Measurements from ENCODE around the gene WWC2. TPM values are rescaled to one million over a fixed set of nuclear protein-coding genes. Genes with fewer than 3 reads are reported as not detected.

The WWC2 gene
- polyA plus RNA-seq, 1 donor from 2014 or later: 0.29 TPM

DNA sequence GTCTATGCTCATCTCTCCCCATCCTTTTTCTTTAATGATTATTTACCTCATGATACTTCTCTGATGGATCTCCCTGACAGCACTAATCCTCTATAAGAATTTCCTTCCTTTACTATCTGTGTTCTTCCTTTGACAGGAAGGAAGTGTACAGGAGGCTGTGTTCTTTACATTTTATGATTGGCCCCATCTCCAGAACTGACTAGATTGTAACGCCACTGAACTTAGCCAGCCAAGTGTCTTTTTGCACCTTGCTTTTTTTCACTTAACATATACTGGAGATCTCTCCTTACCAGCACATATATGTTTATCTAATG, 3.9 kb upstream of the WWC2 start:
- Mint-ChIP-seq H3K27ac (no peak overlapping the region), H3K9me3 (no peaks in the 10 kb centered on the region), H3K4me1 (peaks cover 0 to 4% (median 0%) of the 10 kb centered on the region in 3 donors), H3K27me3 (peaks cover 23% of the 10 kb centered on the region), H3K4me3 (no peak overlapping the region), H3K36me3 (no peaks in the 10 kb centered on the region)

- Mint-ChIP-seq H3K36me3 (no peaks in the 10 kb centered on the region), H3K27me3 (peaks cover 28% of the 10 kb centered on the region), H3K9me3 (no peaks in the 10 kb centered on the region), H3K4me1 (peaks cover 0 to 4% (median 0%) of the 10 kb centered on the region in 3 donors), H3K4me3 (peak overlapping the region in 2 of 4 donors; percentile 49 to 61), H3K27ac (peak overlapping the region in 1 of 3 donors; percentile 73)
These were observed 2.6 kb upstream of the WWC2 start for GRCh38 chr4:183096276-183096965.

- peak overlapping the region in 1 of 3 donors; percentile 73 for H3K27ac Mint-ChIP-seq
- no peaks in the 10 kb centered on the region for H3K9me3 Mint-ChIP-seq
- H3K4me3 Mint-ChIP-seq: peak overlapping the region; percentile 41 to 72 (median 55)
- H3K27me3 Mint-ChIP-seq: peaks cover 34% of the 10 kb centered on the region
- H3K36me3 Mint-ChIP-seq: no peaks in the 10 kb centered on the region
- peaks cover 0 to 4% (median 0%) of the 10 kb centered on the region in 3 donors for H3K4me1 Mint-ChIP-seq
These were observed 1.6 kb upstream of the WWC2 start for GRCh38 chr4:183097231-183098018.

- H3K36me3 Mint-ChIP-seq: no peaks in the 10 kb centered on the region
- H3K4me3 Mint-ChIP-seq: peak overlapping the region; percentile 26 to 86 (median 72)
- H3K27me3 Mint-ChIP-seq: peaks cover 37% of the 10 kb centered on the region
- no peak overlapping the region for H3K27ac Mint-ChIP-seq
- H3K4me1 Mint-ChIP-seq: peaks cover 0 to 4% (median 0%) of the 10 kb centered on the region in 3 donors
- H3K9me3 Mint-ChIP-seq: no peaks in the 10 kb centered on the region
These were observed 886 bp upstream of the WWC2 start for GRCh38 chr4:183098019-183098722.

GRCh38 chr4:183099537-183100297, 660 bp downstream of the WWC2 start:
- H3K4me1 Mint-ChIP-seq: peaks cover 0 to 4% (median 0%) of the 10 kb centered on the region in 3 donors
- peaks cover 40% of the 10 kb centered on the region for H3K27me3 Mint-ChIP-seq
- H3K27ac Mint-ChIP-seq: no peak overlapping the region
- H3K36me3 Mint-ChIP-seq: no peaks in the 10 kb centered on the region
- peak overlapping the region in 3 of 4 donors; percentile 38 to 86 (median 63) for H3K4me3 Mint-ChIP-seq
- H3K9me3 Mint-ChIP-seq: no peaks in the 10 kb centered on the region

GRCh38 chr4:183100298-183100599, 1.2 kb downstream of the WWC2 start:
- no peaks in the 10 kb centered on the region for H3K36me3 Mint-ChIP-seq
- H3K27ac Mint-ChIP-seq: no peak overlapping the region
- H3K9me3 Mint-ChIP-seq: no peaks in the 10 kb centered on the region
- H3K4me3 Mint-ChIP-seq: peak overlapping the region; percentile 25 to 86 (median 50)
- H3K4me1 Mint-ChIP-seq: peaks cover 0 to 4% (median 0%) of the 10 kb centered on the region in 3 donors
- H3K27me3 Mint-ChIP-seq: peaks cover 35% of the 10 kb centered on the region

DNA sequence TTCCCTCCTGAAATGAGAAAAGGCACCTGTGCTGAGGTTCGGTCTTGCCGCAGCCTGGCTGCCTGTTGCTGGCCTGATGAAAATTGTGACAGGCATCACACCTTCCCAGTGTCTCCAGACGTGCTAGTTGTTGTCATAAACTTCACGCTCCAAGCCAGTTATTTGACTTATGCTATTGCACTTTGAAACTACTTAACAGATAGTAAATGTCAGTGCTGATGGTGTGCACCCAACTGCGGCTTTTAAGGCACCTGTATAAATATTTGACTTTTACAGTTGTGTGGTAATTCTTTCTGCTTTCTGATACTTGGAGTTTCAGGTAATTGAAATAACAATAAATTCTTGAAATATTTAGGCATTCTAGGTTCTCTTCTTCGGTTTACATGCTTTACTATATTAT, 1.8 kb downstream of the WWC2 start:
- Mint-ChIP-seq H3K4me1 (peaks cover 0 to 4% (median 0%) of the 10 kb centered on the region in 3 donors), H3K9me3 (no peaks in the 10 kb centered on the region), H3K27ac (no peak overlapping the region), H3K36me3 (no peaks in the 10 kb centered on the region), H3K4me3 (peak overlapping the region in 3 of 4 donors; percentile 16 to 70 (median 25)), H3K27me3 (peaks cover 33% of the 10 kb centered on the region)

DNA sequence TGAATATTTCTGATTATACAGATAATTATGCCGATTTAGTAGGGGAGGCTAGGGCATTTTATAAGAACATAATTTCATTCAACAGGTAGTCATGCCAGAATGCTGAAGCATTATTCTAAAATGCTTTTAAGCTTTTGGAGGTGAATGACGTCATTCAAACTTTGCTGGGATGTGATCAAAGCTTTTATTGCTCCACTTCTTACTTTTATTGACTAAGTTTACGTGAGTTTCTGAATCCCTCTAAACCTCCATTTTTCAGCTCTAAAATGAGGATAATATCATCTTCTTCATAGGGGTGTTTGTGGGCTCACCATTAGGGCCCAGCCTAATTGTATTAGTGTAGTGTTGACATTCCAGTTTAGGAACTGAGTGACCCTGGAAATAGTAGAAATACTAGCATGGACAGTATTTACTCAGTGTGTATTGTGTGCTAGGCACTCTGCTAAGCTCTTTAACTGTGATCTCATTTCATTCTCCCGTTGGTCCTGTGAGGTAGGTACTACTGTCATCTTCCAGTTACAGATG, 3.0 kb downstream of the WWC2 start:
- no peaks in the 10 kb centered on the region for H3K9me3 Mint-ChIP-seq
- peaks cover 32% of the 10 kb centered on the region for H3K27me3 Mint-ChIP-seq
- peaks cover 0 to 1% (median 0%) of the 10 kb centered on the region in 3 donors for H3K4me1 Mint-ChIP-seq
- H3K4me3 Mint-ChIP-seq: no peak overlapping the region
- no peaks in the 10 kb centered on the region for H3K36me3 Mint-ChIP-seq
- no peak overlapping the region for H3K27ac Mint-ChIP-seq

- Mint-ChIP-seq H3K36me3 (no peaks in the 10 kb centered on the region), H3K4me1 (no peaks in the 10 kb centered on the region), H3K27ac (no peak overlapping the region), H3K4me3 (no peak overlapping the region), H3K27me3 (peaks cover 28% of the 10 kb centered on the region), H3K9me3 (no peaks in the 10 kb centered on the region)
These were observed 6.0 kb downstream of the WWC2 start for GRCh38 chr4:183105092-183105491.

DNA sequence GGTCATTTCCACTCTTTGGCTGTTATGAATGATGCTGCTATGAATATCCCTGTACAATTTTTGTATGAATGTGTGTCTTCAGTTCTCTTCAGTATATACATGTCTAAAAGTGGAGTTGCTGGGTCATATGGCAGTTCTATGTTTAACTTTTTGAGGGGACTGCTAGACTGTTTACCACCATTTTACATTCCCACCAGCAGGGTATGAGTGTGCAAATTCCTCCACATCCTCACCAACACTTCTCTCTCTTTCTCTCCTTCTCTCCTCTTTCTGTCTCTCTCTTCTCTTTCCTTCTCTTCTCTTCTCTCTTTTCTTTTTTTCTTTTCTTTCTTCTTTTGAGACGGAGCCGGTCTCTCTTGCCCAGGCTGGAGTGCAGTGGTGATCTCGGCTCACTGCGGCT, 7.8 kb downstream of the WWC2 start:
- no peak overlapping the region for H3K27ac Mint-ChIP-seq
- H3K9me3 Mint-ChIP-seq: no peaks in the 10 kb centered on the region
- H3K27me3 Mint-ChIP-seq: peaks cover 19% of the 10 kb centered on the region
- H3K4me1 Mint-ChIP-seq: no peaks in the 10 kb centered on the region
- no peak overlapping the region for H3K4me3 Mint-ChIP-seq
- no peaks in the 10 kb centered on the region for H3K36me3 Mint-ChIP-seq

GRCh38 chr4:183107891-183108459, 8.9 kb downstream of the WWC2 start:
- no peaks in the 10 kb centered on the region for H3K4me1 Mint-ChIP-seq
- no peaks in the 10 kb centered on the region for H3K36me3 Mint-ChIP-seq
- H3K9me3 Mint-ChIP-seq: no peaks in the 10 kb centered on the region
- peaks cover 13% of the 10 kb centered on the region for H3K27me3 Mint-ChIP-seq
- no peak overlapping the region for H3K4me3 Mint-ChIP-seq
- H3K27ac Mint-ChIP-seq: no peak overlapping the region

GRCh38 chr4:183110244-183110643, 11.2 kb downstream of the WWC2 start:
- Mint-ChIP-seq H3K27ac (no peak overlapping the region), H3K4me3 (no peak overlapping the region), H3K27me3 (peaks cover 9% of the 10 kb centered on the region), H3K36me3 (peaks cover 2% of the 10 kb centered on the region), H3K4me1 (no peaks in the 10 kb centered on the region), H3K9me3 (no peaks in the 10 kb centered on the region)

GRCh38 chr4:183111452-183111885, 12.4 kb downstream of the WWC2 start:
- Mint-ChIP-seq H3K4me1 (no peaks in the 10 kb centered on the region), H3K4me3 (no peak overlapping the region), H3K27ac (no peak overlapping the region), H3K9me3 (no peaks in the 10 kb centered on the region), H3K27me3 (peaks cover 9% of the 10 kb centered on the region), H3K36me3 (peaks cover 2% of the 10 kb centered on the region)

DNA sequence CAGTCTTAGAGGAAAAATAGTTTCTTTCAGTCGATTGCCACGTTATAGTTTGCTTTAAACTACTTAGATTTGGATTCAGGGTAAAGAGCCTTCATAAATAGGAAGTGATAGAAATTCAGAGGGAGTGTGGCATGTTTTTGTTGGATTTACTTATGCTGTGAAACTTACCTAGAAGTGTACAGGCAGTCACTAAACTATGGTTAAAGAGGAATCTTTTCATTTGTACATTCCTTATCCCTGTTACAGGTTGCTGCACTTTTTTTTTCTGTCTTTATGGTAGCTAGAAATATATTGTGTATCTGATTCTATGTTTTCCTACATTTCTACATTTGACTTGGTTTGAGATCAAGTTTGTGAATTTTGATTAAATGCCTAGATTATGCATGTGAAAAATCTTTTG, 19.1 kb downstream of the WWC2 start:
- no peak overlapping the region for H3K4me3 Mint-ChIP-seq
- no peaks in the 10 kb centered on the region for H3K9me3 Mint-ChIP-seq
- peaks cover 2% of the 10 kb centered on the region for H3K36me3 Mint-ChIP-seq
- H3K4me1 Mint-ChIP-seq: no peaks in the 10 kb centered on the region
- peaks cover 2% of the 10 kb centered on the region for H3K27me3 Mint-ChIP-seq
- H3K27ac Mint-ChIP-seq: no peak overlapping the region

All from IgD-negative memory B cell (primary cell).